GM23248 (cell line): ENCODE data around the gene OR8U1. TPM values are rescaled to one million over a fixed set of nuclear protein-coding genes. Genes with fewer than 3 reads are reported as not detected.
"Not testable (repeated sequence)": the region's sequence is repeated elsewhere in the genome, so short reads cannot be mapped to it uniquely, and the experiment has no call there.

Experiments
- DNase-seq: peaks from one replicate; pipeline ENCODE4 v3.0.0-alpha.2; 2015
- H2AFZ ChIP-seq: fragments of 200-600 bp; sonication (generic); 2 replicates; pipeline ENCODE4 v1.6.1; 2016; ENCODE audit warnings: antibody characterized with exemption
- H3F3A ChIP-seq: fragments of 200-600 bp; sonication (generic); 2 replicates; pipeline ENCODE4 v1.6.1; 2016; ENCODE audit warnings: mild to moderate bottlenecking, antibody characterized with exemption, mixed run types; ENCODE audit not compliant: insufficient read depth
- H3K27ac ChIP-seq: fragments of 200-600 bp; sonication (generic); 2 replicates; pipeline ENCODE4 v1.5.1; 2016; ENCODE audit warnings: mild to moderate bottlenecking
- H3K27me3 ChIP-seq: fragments of 200-600 bp; sonication (generic); replicated peaks from 2 replicates; pipeline ENCODE4 v1.6.1; 2016; ENCODE audit warnings: mild to moderate bottlenecking; ENCODE audit not compliant: insufficient read depth
- H3K36me3 ChIP-seq: fragments of 200-600 bp; sonication (generic); 2 replicates; pipeline ENCODE4 v1.6.1; 2016; ENCODE audit warnings: low read depth, mild to moderate bottlenecking
- H3K4me1 ChIP-seq: fragments of 200-600 bp; sonication (generic); 2 replicates; pipeline ENCODE4 v1.6.1; 2016; ENCODE audit warnings: mild to moderate bottlenecking; ENCODE audit not compliant: insufficient read depth
- H3K4me2 ChIP-seq: fragments of 200-600 bp; sonication (generic); one replicate; pipeline ENCODE4 v1.6.1; 2016; ENCODE audit warnings: mild to moderate bottlenecking; ENCODE audit not compliant: unreplicated experiment
- H3K4me3 ChIP-seq: fragments of 200-600 bp; sonication (generic); 2 replicates; pipeline ENCODE4 v1.5.1; 2016; ENCODE audit warnings: mild to moderate bottlenecking
- H3K79me2 ChIP-seq: fragments of 200-600 bp; sonication (generic); 2 replicates; pipeline ENCODE4 v1.6.1; 2016; ENCODE audit warnings: mild to moderate bottlenecking; ENCODE audit not compliant: insufficient read depth
- H3K9ac ChIP-seq: fragments of 200-600 bp; sonication (generic); 2 replicates; pipeline ENCODE4 v1.6.1; 2016; ENCODE audit warnings: mild to moderate bottlenecking
- H3K9me2 ChIP-seq: fragments of 200-600 bp; sonication (generic); 2 replicates; pipeline ENCODE4 v1.6.1; 2016; ENCODE audit warnings: mixed run types, mild to moderate bottlenecking, moderate library complexity; ENCODE audit not compliant: insufficient read depth
- H3K9me3 ChIP-seq: fragments of 200-600 bp; sonication (generic); one replicate; pipeline ENCODE4 v1.6.1; 2017; ENCODE audit warnings: low read depth
- H4K20me1 ChIP-seq: fragments of 200-600 bp; sonication (generic); 2 replicates; pipeline ENCODE4 v1.6.0; 2016; ENCODE audit not compliant: insufficient read depth
- EZH2 ChIP-seq: fragments of 200-600 bp; sonication (generic); IDR thresholded peaks from 2 replicates; pipeline ENCODE4 v1.6.1; 2018; ENCODE audit warnings: antibody characterized with exemption, mild to moderate bottlenecking; ENCODE audit not compliant: insufficient read depth, poor library complexity, severe bottlenecking
- EZH2phosphoT487 ChIP-seq: fragments of 200-600 bp; sonication (generic); IDR thresholded peaks from 2 replicates; pipeline ENCODE4 v1.6.1; 2018; ENCODE audit warnings: antibody characterized with exemption, moderate library complexity, mild to moderate bottlenecking, low read depth; ENCODE audit not compliant: insufficient read depth
- WGBS, 2 experiments: methylation state at CpG; one replicate each; pipeline ENCODE4 v1.1.6; 2015 to 2017; ENCODE audit warnings: low lambda C conversion rate in 2 of 2, low coverage in 1 of 2; ENCODE audit errors: missing lambda C conversion rate in 2 of 2; 5-methylcytosine and 5-hydroxymethylcytosine counted together
- in situ Hi-C: fragments of 300-500 bp; cut with MboI; formaldehyde crosslinking; loops from 2 replicates; pipeline ENCODE4 v1.15.0; 2020
- polyA plus RNA-seq: library from polyadenylated mRNA; unstranded; fragments of >200 nt; fragmentation: Nextera tagmentation; extraction: Ambion mirVana; gene quantifications from 2 replicates; pipeline ENCODE4 v1.2.1, GENCODE V29; 2016
- total RNA-seq: library from RNA; depleted of rRNA; stranded (reverse); fragments of >200 nt; shearing (Covaris generic); gene quantifications from 2 replicates; pipeline ENCODE4 v1.2.3, GENCODE V29; 2014

The OR8U1 gene
- total and polyA plus RNA-seq, 2 experiments from 2014 or later = not detected

GRCh38 chr11:56345739-56346138 is 29.7 kb upstream of the OR8U1 start, which contains the start of gene OR8K1:
Gene OR8K1 (plus strand): TSS chr11:56346039. CDS start chr11:56346039, 0 bp downstream.
- Histone ChIP-seq H3K79me2 (no peaks in the 10 kb centered on the region), H3K4me1 (no peaks in the 10 kb centered on the region), H3K36me3 (no peaks in the 10 kb centered on the region), H3K27ac (no peak within 1 kb of the TSS), H2AFZ (no peak within 1 kb of the TSS), H3K4me3 (no peak within 1 kb of the TSS), H3K9me2 (0 out of 2 replicates have a peak, but pooled peaks cover 3% of the 10 kb centered on the region), H3K4me2 (no peak within 1 kb of the TSS), H3F3A (no peaks in the 10 kb centered on the region), H3K9me3 (no peaks in the 10 kb centered on the region), H4K20me1 (no peaks in the 10 kb centered on the region), H3K27me3 (no peaks in the 10 kb centered on the region), H3K9ac (no peak within 1 kb of the TSS)
- in situ Hi-C loops = no loop called here
- DNase-seq = no peak
- 33 to 35% methylated on average over 1 of the region's 1 CpG for WGBS, 2 experiments
- TF ChIP-seq EZH2 (no peak), EZH2phosphoT487 (no peak)

DNA sequence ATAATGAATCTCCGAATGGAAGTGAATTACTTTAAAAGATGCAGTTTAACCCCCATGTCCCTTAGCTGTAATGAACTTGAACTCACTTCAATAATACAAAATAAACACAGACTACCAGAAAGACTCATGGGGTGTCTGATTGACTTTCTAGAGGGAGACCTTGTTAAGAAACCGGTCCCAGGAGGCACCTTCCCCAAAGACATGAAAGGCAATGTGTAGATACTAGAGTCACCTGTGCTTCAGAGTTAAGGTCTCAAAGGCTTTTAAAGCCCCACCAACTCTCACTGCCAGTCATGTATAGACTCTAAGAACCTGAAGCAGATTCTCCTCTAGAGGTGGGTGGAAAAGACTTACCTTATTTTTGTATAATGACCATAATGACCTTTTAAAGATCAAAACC is 21.4 kb upstream of the OR8U1 start, which contains the start of gene OR8J1:
TSS of gene OR8J1 (plus strand) at position 301 of the 400 bp plus-strand sequence. CDS start 5,956 bp downstream, outside the sequence.
- Histone ChIP-seq H3K9me2 (no peaks in the 10 kb centered on the region), H3F3A (no peaks in the 10 kb centered on the region), H4K20me1 (no peaks in the 10 kb centered on the region), H3K79me2 (no peaks in the 10 kb centered on the region), H3K36me3 (no peaks in the 10 kb centered on the region), H3K27ac (no peak within 1 kb of the TSS), H3K4me1 (no peaks in the 10 kb centered on the region), H3K9ac (no peak within 1 kb of the TSS), H3K9me3 (no peaks in the 10 kb centered on the region), H2AFZ (no peak within 1 kb of the TSS), H3K4me2 (no peak within 1 kb of the TSS), H3K4me3 (no peak within 1 kb of the TSS), H3K27me3 (no peaks in the 10 kb centered on the region)
- TF ChIP-seq EZH2 (no peak), EZH2phosphoT487 (no peak)
- in situ Hi-C loops = no loop called here
- DNase-seq = no peak
- WGBS, 2 experiments = 23 to 44% methylated on average over 2 of the region's 2 CpGs

GRCh38 chr11:56380120-56380519 is 4.7 kb downstream of the OR8U1 start:
- H3K4me1 ChIP-seq = no peaks in the 10 kb centered on the region
- no peaks in the 10 kb centered on the region for H3F3A ChIP-seq
- H3K4me2 ChIP-seq = no peak overlapping the region
- H4K20me1 ChIP-seq = no peaks in the 10 kb centered on the region
- no peak for DNase-seq
- H3K27ac ChIP-seq = no peak overlapping the region
- no peaks in the 10 kb centered on the region for H3K27me3 ChIP-seq
- WGBS, 2 experiments = 19% methylated on average over 2 of the region's 2 CpGs
- no peaks in the 10 kb centered on the region for H3K9me3 ChIP-seq
- H3K9ac ChIP-seq = no peak overlapping the region
- in situ Hi-C loops = no loop called here
- H3K9me2 ChIP-seq = no peaks in the 10 kb centered on the region
- H3K79me2 ChIP-seq = no peaks in the 10 kb centered on the region
- H2AFZ ChIP-seq = no peak overlapping the region
- H3K4me3 ChIP-seq = no peak overlapping the region
- TF ChIP-seq EZH2phosphoT487 (no peak), EZH2 (no peak)
- no peaks in the 10 kb centered on the region for H3K36me3 ChIP-seq

- no peak overlapping the region for H3K9ac ChIP-seq
- no peaks in the 10 kb centered on the region for H3K9me3 ChIP-seq
- H3K4me1 ChIP-seq = no peaks in the 10 kb centered on the region
- no peaks in the 10 kb centered on the region for H3K36me3 ChIP-seq
- H3K79me2 ChIP-seq = no peaks in the 10 kb centered on the region
- H3F3A ChIP-seq = no peaks in the 10 kb centered on the region
- in situ Hi-C loops = no loop called here
- no peak for DNase-seq
- H3K27ac ChIP-seq = no peak overlapping the region
- H4K20me1 ChIP-seq = no peaks in the 10 kb centered on the region
- no peak overlapping the region for H3K4me3 ChIP-seq
- no peak for TF ChIP-seq EZH2
- 43 to 48% methylated on average over 3 of the region's 3 CpGs for WGBS, 2 experiments
- H3K9me2 ChIP-seq = no peaks in the 10 kb centered on the region
- H3K27me3 ChIP-seq = no peaks in the 10 kb centered on the region
- no peak overlapping the region for H3K4me2 ChIP-seq
- no peak overlapping the region for H2AFZ ChIP-seq
Measured at GRCh38 chr11:56394381-56394780, 19.0 kb downstream of the OR8U1 start.

DNA sequence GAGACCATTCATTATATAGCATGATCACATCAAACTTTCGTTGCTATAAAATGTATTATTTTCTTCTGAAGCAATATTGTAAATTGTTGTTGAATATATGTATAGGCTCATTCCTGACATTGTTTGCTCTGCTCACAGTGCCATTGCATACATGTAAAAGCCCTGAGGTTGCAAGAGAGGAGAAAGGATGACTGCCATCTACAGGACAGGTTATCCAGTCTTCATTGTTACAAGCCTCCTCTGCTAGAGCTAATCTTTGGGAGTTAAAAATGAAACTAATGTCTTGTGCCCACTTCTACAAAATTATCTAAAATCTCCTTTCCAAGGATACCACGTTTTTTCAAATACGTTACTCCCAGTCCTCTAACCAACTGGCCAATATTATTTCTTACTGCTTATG is 20.6 kb downstream of the OR8U1 start:
- H3K4me1 ChIP-seq = no peaks in the 10 kb centered on the region
- no peaks in the 10 kb centered on the region for H3K9me3 ChIP-seq
- H3K27me3 ChIP-seq = no peaks in the 10 kb centered on the region
- H3F3A ChIP-seq = no peaks in the 10 kb centered on the region
- H3K36me3 ChIP-seq = no peaks in the 10 kb centered on the region
- 10 to 13% methylated on average over 3 of the region's 3 CpGs for WGBS, 2 experiments
- H3K4me3 ChIP-seq = no peak overlapping the region
- H4K20me1 ChIP-seq = no peaks in the 10 kb centered on the region
- H2AFZ ChIP-seq = no peak overlapping the region
- no peaks in the 10 kb centered on the region for H3K79me2 ChIP-seq
- H3K4me2 ChIP-seq = no peak overlapping the region
- H3K27ac ChIP-seq = no peak overlapping the region
- in situ Hi-C loops = no loop called here
- H3K9ac ChIP-seq = no peak overlapping the region
- TF ChIP-seq EZH2 (no peak), EZH2phosphoT487 (no peak)
- no peaks in the 10 kb centered on the region for H3K9me2 ChIP-seq
- no peak for DNase-seq

DNA sequence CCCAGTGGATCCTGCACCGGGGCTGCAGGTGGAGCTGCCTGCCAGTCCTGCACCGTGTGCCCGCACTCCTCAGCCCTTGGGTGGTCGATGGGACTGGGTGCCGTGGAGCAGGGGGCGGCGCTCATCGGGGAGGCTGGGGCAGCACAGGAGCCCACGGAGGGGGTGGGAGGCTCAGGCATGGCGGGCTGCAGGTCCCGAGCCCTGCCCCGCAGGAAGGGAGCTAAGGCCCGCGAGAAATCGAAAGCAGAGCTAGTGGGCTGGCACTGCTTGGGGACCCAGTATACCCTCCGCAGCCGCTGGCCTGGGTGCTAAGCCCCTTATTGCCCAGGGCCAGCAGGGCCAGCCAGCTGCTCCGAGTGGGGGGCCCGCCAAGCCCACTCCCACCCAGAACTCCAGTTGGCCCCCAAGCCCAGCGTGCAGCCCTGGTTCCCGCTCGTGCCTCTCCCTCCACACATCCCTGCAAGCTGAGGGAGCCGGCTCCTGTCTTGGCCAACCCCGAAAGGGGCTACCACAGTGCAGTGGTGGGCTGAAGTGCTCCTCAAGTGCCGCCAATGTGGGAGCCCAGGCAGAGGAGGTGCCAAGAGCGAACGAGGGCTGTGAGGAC is 26.5 kb downstream of the OR8U1 start:
- 53 to 58% methylated on average over 19 to 26 of the region's 27 CpGs for WGBS, 2 experiments
- H3K4me3 ChIP-seq, H4K20me1 ChIP-seq, H3K4me2 ChIP-seq, H3F3A ChIP-seq, H3K36me3 ChIP-seq, H3K79me2 ChIP-seq, H3K9me3 ChIP-seq, H3K9ac ChIP-seq, H2AFZ ChIP-seq, in situ Hi-C loops, H3K27ac ChIP-seq, DNase-seq, H3K4me1 ChIP-seq, H3K9me2 ChIP-seq, H3K27me3 ChIP-seq: not testable (repeated sequence)
